ENCODE measurements around the gene ENPP6. TPM values are rescaled to one million over a fixed set of nuclear protein-coding genes. Genes with fewer than 3 reads are reported as not detected.

Gene ENPP6
- total RNA-seq, 2 experiments from 2014 or later: not detected

- TF ChIP-seq EZH2phosphoT487 (IDR thresholded peaks at IDR 0.05; ENCODE audit: borderline replicate concordance, low read depth, low read length): no peak
- no peak for TF ChIP-seq CTCF (conservative IDR thresholded peaks at IDR 0.05; ENCODE audit: low read length)
- POLR2A ChIA-PET: no interaction called here
- Histone ChIP-seq H3K9me2 (ENCODE audit: insufficient read depth, low read length) (no peaks in the 10 kb centered on the region), H3K79me2 (ENCODE audit: insufficient read depth, low read depth, low read length) (no peaks in the 10 kb centered on the region), H3K27ac (ENCODE audit: low read depth, low read length, poor library complexity, severe bottlenecking) (no peak overlapping the region), H2AFZ (ENCODE audit: low read length) (no peak overlapping the region), H3K4me1 (ENCODE audit: insufficient read depth, low read length, poor library complexity, severe bottlenecking) (no peaks in the 10 kb centered on the region), H4K20me1 (ENCODE audit: insufficient read depth, low read length) (no peaks in the 10 kb centered on the region), H3K4me2 (ENCODE audit: low read length) (no peak overlapping the region), H3K9me3 (ENCODE audit: low read length) (0 out of 2 replicates have a peak, but pooled peaks cover 3% of the 10 kb centered on the region), H3K4me3 (ENCODE audit: low read depth, low read length, poor library complexity, severe bottlenecking) (no peak overlapping the region), H3K36me3 (ENCODE audit: insufficient read depth, low read length) (no peaks in the 10 kb centered on the region)
- intact Hi-C loops (cut with micrococcal nuclease; ENCODE audit: unreplicated experiment): no loop called here
- no peak for DNase-seq (ENCODE audit: low spot score)
- CTCF ChIA-PET (ENCODE audit: unreplicated experiment): no interaction called here
- no TSS peak for BruUV-seq (replicated peaks)
These were observed 171.5 kb downstream of the ENPP6 start for GRCh38 chr4:184046148-184046547.

GRCh38 chr4:184041156-184041555, 176.5 kb downstream of the ENPP6 start:
- Histone ChIP-seq H3K4me1 (ENCODE audit: insufficient read depth, low read length, poor library complexity, severe bottlenecking) (no peaks in the 10 kb centered on the region), H2AFZ (ENCODE audit: low read length) (no peak overlapping the region), H3K27ac (ENCODE audit: low read depth, low read length, poor library complexity, severe bottlenecking) (no peak overlapping the region), H3K9me2 (ENCODE audit: insufficient read depth, low read length) (no peaks in the 10 kb centered on the region), H3K4me3 (ENCODE audit: low read depth, low read length, poor library complexity, severe bottlenecking) (no peak overlapping the region), H3K36me3 (ENCODE audit: insufficient read depth, low read length) (no peaks in the 10 kb centered on the region), H3K4me2 (ENCODE audit: low read length) (no peak overlapping the region), H3K79me2 (ENCODE audit: insufficient read depth, low read depth, low read length) (no peaks in the 10 kb centered on the region), H4K20me1 (ENCODE audit: insufficient read depth, low read length) (no peaks in the 10 kb centered on the region), H3K9me3 (ENCODE audit: low read length) (no peaks in the 10 kb centered on the region)
- ChIA-PET POLR2A (interaction anchor here (0.6 kb wide), 1 partner anchor 80 kb away, joined by 3 read pairs; no protein-coding TSS in a partner anchor), CTCF (ENCODE audit: unreplicated experiment) (no interaction called here)
- no peak for DNase-seq (ENCODE audit: low spot score)
- BruUV-seq (replicated peaks): no TSS peak
- intact Hi-C loops (cut with micrococcal nuclease; ENCODE audit: unreplicated experiment): no loop called here
- TF ChIP-seq CTCF (conservative IDR thresholded peaks at IDR 0.05; ENCODE audit: low read length): no peak
- TF ChIP-seq EZH2phosphoT487 (IDR thresholded peaks at IDR 0.05; ENCODE audit: borderline replicate concordance, low read depth, low read length): no peak

GRCh38 chr4:184039963-184040383, 177.7 kb downstream of the ENPP6 start:
- CTCF ChIA-PET (ENCODE audit: unreplicated experiment): no interaction called here
- H3K4me3 ChIP-seq (ENCODE audit: low read depth, low read length, poor library complexity, severe bottlenecking): no peak overlapping the region

More at GRCh38 chr4:184039963-184040383, 177.7 kb downstream of the ENPP6 start:
- intact Hi-C loops (cut with micrococcal nuclease; ENCODE audit: unreplicated experiment): no loop called here
- TF ChIP-seq EZH2phosphoT487 (IDR thresholded peaks at IDR 0.05; ENCODE audit: borderline replicate concordance, low read depth, low read length): no peak
- TF ChIP-seq CTCF (conservative IDR thresholded peaks at IDR 0.05; ENCODE audit: low read length): no peak
- Histone ChIP-seq H3K9me3 (ENCODE audit: low read length) (no peaks in the 10 kb centered on the region), H3K4me2 (ENCODE audit: low read length) (no peak overlapping the region), H2AFZ (ENCODE audit: low read length) (no peak overlapping the region), H3K27ac (ENCODE audit: low read depth, low read length, poor library complexity, severe bottlenecking) (no peak overlapping the region), H3K9me2 (ENCODE audit: insufficient read depth, low read length) (no peaks in the 10 kb centered on the region), H3K4me1 (ENCODE audit: insufficient read depth, low read length, poor library complexity, severe bottlenecking) (no peaks in the 10 kb centered on the region), H3K79me2 (ENCODE audit: insufficient read depth, low read depth, low read length) (no peaks in the 10 kb centered on the region), H4K20me1 (ENCODE audit: insufficient read depth, low read length) (no peaks in the 10 kb centered on the region), H3K36me3 (ENCODE audit: insufficient read depth, low read length) (no peaks in the 10 kb centered on the region)
- POLR2A ChIA-PET: no interaction called here
- DNase-seq (ENCODE audit: low spot score): no peak
- BruUV-seq (replicated peaks): no TSS peak

Measured in OCI-LY7 (cell line).